Measurements from ENCODE around the gene PLXND1.

GRCh38 chr3:129633751-129634481 is 27.4 kb upstream of the PLXND1 start:
- TF ChIP-seq EZH2 (IDR thresholded peaks at IDR 0.05; ENCODE audit: borderline replicate concordance, low read length) (no peak), CTCF (conservative IDR thresholded peaks at IDR 0.05 in 1 of 2, IDR thresholded peaks at IDR 0.05 in 1 of 2; ENCODE audit: extremely low read depth in 1 of 2, insufficient read depth in 1 of 2, low read depth in 1 of 2, low read length in 2 of 2) (no peak)
